Measurements from ENCODE around the gene ECHDC1. TPM values are rescaled to one million over a fixed set of nuclear protein-coding genes. Genes with fewer than 3 reads are reported as not detected.

ECHDC1 gene
- total RNA-seq, 1 donor from 2014 or later, result 109 TPM

DNA sequence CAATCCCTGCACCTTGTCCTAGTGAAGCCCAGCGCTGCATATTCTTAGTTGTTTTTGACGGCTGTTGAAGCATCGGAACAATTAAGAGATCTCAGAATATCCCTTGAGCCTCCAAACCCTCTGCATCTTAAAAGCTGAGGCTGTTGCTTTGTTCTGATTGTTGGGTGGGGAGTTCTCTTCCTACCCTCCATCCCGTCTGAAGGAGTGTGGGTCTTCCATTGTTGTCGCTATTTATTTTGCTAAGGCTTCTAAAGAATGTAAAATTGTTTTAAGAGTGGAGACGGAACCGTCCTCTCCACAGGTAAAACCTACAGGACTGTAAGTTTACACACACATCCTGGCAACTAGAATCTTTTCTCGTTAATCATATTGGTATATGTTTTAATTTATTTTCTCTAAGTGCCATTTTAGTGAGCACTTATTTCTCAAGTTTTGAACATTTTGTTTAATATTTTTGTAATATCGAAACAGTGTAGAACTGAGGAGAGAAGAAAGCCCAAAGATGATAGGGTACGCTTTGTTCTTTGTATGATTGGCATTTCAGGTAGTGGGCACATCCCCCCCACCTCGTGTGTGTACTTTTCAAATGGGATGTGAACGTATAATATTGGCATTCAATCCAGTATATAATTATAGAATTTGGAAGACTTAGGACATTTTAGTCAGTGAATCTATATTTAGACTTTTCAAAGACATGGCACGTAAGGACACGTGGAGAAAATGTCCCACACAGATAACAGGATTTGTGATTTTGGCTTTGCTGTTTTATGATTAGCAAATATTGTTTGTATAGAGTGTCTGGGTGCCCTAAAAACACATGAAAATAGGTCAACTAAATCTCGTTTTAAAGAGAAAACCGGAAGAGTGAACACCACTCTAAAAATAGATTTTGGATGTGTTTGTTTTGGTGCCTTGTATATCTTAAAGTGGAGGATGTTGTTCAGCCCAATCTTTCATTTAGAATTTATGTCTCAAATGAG, 75.5 kb downstream of the ECHDC1 start:
- intact Hi-C loops (cut with DNase I), result no loop called here
- Histone ChIP-seq H3K9me3 (no peaks in the 10 kb centered on the region), H3K27me3 (ENCODE audit: low read depth) (no peaks in the 10 kb centered on the region), H3K27ac (peak overlapping the region; percentile 99), H3K4me3 (peak overlapping the region; percentile 83), H3K4me1 (peaks cover 54% of the 10 kb centered on the region), H3K36me3 (no peaks in the 10 kb centered on the region)
- ATAC-seq (no peak), DNase-seq (no peak)
- TF ChIP-seq, protein P1, sequence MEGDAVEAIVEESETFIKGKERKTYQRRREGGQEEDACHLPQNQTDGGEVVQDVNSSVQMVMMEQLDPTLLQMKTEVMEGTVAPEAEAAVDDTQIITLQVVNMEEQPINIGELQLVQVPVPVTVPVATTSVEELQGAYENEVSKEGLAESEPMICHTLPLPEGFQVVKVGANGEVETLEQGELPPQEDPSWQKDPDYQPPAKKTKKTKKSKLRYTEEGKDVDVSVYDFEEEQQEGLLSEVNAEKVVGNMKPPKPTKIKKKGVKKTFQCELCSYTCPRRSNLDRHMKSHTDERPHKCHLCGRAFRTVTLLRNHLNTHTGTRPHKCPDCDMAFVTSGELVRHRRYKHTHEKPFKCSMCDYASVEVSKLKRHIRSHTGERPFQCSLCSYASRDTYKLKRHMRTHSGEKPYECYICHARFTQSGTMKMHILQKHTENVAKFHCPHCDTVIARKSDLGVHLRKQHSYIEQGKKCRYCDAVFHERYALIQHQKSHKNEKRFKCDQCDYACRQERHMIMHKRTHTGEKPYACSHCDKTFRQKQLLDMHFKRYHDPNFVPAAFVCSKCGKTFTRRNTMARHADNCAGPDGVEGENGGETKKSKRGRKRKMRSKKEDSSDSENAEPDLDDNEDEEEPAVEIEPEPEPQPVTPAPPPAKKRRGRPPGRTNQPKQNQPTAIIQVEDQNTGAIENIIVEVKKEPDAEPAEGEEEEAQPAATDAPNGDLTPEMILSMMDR (IDR thresholded peaks at IDR 0.05), result no peak

DNA sequence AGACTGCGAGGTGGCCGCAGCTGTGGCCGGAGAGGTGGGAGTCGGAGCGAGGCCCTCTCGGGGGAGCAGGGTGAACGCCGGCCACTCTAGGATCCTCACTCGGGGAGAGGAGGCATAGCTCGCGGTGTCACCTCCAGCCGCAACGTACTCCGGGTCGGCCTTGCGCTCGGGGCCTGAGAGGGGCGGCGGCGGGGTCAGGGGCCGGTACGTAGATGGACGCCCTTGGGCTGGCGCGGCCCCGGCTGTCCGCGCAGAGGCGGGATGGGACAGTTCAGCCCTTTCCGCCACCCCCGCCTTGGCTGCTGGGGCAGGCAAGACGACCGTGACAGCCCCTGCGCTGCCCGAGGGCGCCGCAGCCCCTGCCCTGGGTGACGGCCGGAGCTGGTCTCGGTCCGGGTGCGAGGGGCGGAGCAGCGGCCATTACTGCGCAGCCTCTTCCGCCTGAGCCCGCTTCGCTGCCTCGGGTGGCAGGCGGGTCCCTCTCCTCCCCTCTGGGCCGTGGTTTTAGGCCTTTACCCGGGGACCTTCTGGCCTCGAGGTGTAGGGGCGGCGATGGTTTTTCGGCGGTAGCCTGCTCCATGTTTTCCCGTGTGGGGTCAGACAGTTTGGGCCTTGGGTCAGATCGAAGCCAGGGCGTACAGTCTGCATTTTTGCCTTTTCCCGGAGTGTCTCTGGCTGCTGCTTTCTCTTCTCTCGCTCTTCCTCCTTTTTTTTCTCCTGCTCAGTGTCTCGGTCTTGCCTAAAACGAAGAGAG, 76.3 kb downstream of the ECHDC1 start:
- Histone ChIP-seq H3K27ac (peak overlapping the region; percentile 99), H3K36me3 (no peaks in the 10 kb centered on the region), H3K4me1 (peaks cover 45% of the 10 kb centered on the region), H3K4me3 (peak overlapping the region; percentile 83), H3K27me3 (ENCODE audit: low read depth) (no peaks in the 10 kb centered on the region), H3K9me3 (no peaks in the 10 kb centered on the region)
- TF ChIP-seq, protein P1 (IDR thresholded peaks at IDR 0.05), result no peak
- ATAC-seq (peak; percentile 89 to 91), DNase-seq (peak; percentile 77)
- intact Hi-C loops (cut with DNase I), result no loop called here

DNA sequence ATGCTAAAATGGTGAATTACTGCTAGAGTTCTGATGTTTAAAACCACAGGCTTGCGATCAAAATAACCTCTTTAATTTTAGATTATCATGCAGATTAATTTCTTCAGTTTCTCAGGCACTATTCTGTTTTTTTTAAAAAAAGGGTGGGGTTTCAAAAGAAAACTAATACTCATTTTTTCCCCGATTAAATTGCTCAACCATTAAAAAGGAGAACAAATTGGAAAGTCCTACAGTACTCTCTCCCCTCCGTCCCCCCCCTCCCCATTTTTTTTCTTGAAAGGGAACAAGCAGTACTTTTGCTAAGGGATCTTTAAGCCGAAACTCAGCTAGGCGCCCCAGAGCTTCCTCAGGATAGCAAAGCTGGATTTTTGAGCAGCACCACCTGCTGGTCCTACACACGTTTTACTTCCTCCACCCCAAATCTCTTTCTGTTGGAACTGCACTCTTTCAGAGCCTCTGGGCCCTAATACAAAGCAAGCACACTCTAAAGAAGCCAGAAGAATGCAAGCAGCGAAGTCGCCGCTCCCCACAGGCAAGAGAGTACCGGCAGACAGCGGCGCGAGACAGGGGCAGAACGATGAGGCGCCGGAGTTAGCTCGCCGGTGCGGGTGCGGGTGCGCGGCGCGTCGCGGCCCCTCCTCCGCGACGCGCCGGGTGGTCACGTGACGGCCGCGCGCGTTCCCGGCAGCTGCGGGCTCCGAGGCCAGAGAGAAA, 77.1 kb downstream of the ECHDC1 start, which contains the start of gene RNF146:
Gene RNF146 (plus strand): TSS at position 687 of the 714 bp plus-strand sequence. CDS start 13,475 bp downstream, outside the sequence.
- DNase-seq, result peak; percentile 89
- intact Hi-C loops (cut with DNase I), result no loop called here
- TF ChIP-seq, protein P1 (IDR thresholded peaks at IDR 0.05), result peak; percentile 63
- ATAC-seq, result peak; percentile 96 to 97
- Histone ChIP-seq H3K4me3 (peak within 1 kb of the TSS; percentile 83), H3K27ac (peak within 1 kb of the TSS; percentile 99), H3K4me1 (peaks cover 38% of the 10 kb centered on the region), H3K27me3 (ENCODE audit: low read depth) (no peaks in the 10 kb centered on the region), H3K36me3 (no peaks in the 10 kb centered on the region), H3K9me3 (no peaks in the 10 kb centered on the region)

DNA sequence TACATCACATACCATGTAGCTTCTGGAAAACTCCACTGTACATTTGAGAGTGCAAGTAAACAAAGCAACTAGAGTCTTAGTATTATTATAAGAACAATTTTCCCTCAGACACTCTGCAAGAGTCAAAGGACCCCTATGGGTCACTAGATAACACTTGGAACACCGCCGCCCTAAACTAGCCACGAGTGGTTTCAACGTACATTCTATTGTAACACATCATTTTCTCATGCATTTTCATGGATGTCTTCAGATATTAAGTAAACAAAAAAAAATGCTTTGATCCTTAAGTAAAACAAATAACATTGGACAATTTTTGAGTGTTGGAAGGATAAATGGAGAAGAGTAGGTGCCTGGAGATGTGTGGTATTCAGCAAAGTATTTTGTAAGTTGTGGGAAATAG, 79.9 kb downstream of the ECHDC1 start:
- no peak overlapping the region for H3K4me3 ChIP-seq
- TF ChIP-seq, protein P1 (IDR thresholded peaks at IDR 0.05), result no peak
- ATAC-seq, result no peak

DNA sequence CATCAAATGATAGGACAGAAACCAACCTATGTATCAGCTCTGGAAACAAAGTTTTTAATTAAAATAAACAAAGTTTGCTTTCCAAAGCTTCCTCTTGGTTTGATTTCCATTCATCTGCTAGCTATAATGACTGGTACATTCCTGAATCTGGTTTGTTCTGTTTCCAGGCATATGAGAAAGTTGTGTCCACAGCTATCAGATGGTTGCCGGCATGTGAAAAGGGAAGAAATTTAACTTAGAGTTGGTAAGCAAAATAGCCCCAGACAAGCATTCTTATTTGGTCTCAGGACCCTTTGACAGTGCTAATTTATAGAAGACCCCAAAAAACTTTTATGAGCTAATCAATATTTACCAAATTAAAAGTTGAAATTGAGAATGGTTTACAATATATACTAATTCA, 80.5 kb downstream of the ECHDC1 start:
- Histone ChIP-seq H3K36me3 (no peaks in the 10 kb centered on the region), H3K9me3 (no peaks in the 10 kb centered on the region), H3K4me3 (no peak overlapping the region), H3K27ac (no peak overlapping the region), H3K4me1 (peaks cover 6% of the 10 kb centered on the region), H3K27me3 (ENCODE audit: low read depth) (no peaks in the 10 kb centered on the region)
- ATAC-seq (no peak), DNase-seq (no peak)
- intact Hi-C loops (cut with DNase I), result no loop called here
- TF ChIP-seq, protein P1 (IDR thresholded peaks at IDR 0.05), result no peak

More for the DNA sequence above, 79.9 kb downstream of the ECHDC1 start:
- Histone ChIP-seq H3K9me3 (no peaks in the 10 kb centered on the region), H3K27ac (no peak overlapping the region), H3K27me3 (ENCODE audit: low read depth) (no peaks in the 10 kb centered on the region), H3K4me1 (peaks cover 10% of the 10 kb centered on the region), H3K36me3 (no peaks in the 10 kb centered on the region)
- no peak for DNase-seq
- intact Hi-C loops (cut with DNase I), result no loop called here

Measured in lower lobe of right lung (tissue), 2 donors.